Measurements from ENCODE around the gene RNFT2. TPM values are rescaled to one million over a fixed set of nuclear protein-coding genes. Genes with fewer than 3 reads are reported as not detected.
"Not testable (repeated sequence)": the region's sequence is repeated elsewhere in the genome, so short reads cannot be mapped to it uniquely, and the experiment has no call there.

The RNFT2 gene
- total RNA-seq, 2 donors from 2014 or later, result 0.32 to 4.7 TPM

DNA sequence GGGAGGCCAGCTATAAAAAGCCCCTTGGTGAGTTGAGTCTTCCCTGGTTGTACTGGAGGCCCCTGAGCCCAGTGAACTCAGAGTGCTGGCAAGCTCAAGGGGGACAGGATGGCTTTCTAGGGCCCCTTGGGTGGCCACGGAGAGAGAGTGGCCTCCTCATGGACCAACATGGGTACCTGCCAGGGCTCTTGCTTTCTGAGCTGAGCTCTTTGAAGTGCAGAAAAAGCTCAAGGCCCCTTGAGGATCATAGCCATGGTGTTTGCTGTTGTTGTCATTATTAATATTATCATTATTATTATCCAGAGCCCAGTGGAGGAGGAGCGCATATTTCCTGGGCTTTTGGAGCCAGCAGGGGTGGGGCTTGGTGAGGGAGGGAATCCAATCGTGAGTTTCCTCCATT is 6.7 kb downstream of the RNFT2 start:
- TF ChIP-seq POLR2A (IDR thresholded peaks at IDR 0.05), result no peak
- no peak for TF ChIP-seq CTCF (IDR thresholded peaks at IDR 0.05)
- TF ChIP-seq POLR2AphosphoS5 (IDR thresholded peaks at IDR 0.05), result no peak

GRCh38 chr12:116745554-116745953 is 7.4 kb downstream of the RNFT2 start:
- Histone ChIP-seq H3K9me3 (no peaks in the 10 kb centered on the region), H3K4me3 (no peak overlapping the region), H3K27me3 (replicated peaks; ENCODE audit: insufficient read depth) (no peaks in the 10 kb centered on the region), H3K27ac (no peak overlapping the region), H3K36me3 (no peaks in the 10 kb centered on the region), H3K4me1 (replicated peaks) (no peaks in the 10 kb centered on the region)
- DNase-seq (ENCODE audit: low spot score), result no peak
- intact Hi-C loops (cut with DNase I), result no loop called here
- TF ChIP-seq POLR2A (IDR thresholded peaks at IDR 0.05), result no peak
- TF ChIP-seq CTCF (IDR thresholded peaks at IDR 0.05), result no peak
- no peak for TF ChIP-seq POLR2AphosphoS5 (IDR thresholded peaks at IDR 0.05)
- WGBS, result 96% methylated on average over 4 of the region's 4 CpGs

More for the DNA sequence above, 6.7 kb downstream of the RNFT2 start:
- Histone ChIP-seq H3K4me3 (no peak overlapping the region), H3K27me3 (replicated peaks; ENCODE audit: insufficient read depth) (no peaks in the 10 kb centered on the region), H3K4me1 (replicated peaks) (no peaks in the 10 kb centered on the region), H3K27ac (no peak overlapping the region), H3K9me3 (no peaks in the 10 kb centered on the region), H3K36me3 (no peaks in the 10 kb centered on the region)
- 55% methylated on average over 3 of the region's 3 CpGs for WGBS
- intact Hi-C loops (cut with DNase I), result no loop called here
- DNase-seq (ENCODE audit: low spot score), result no peak

- intact Hi-C loops (cut with DNase I), result no loop called here
- H3K27me3 ChIP-seq (replicated peaks; ENCODE audit: insufficient read depth), result no peaks in the 10 kb centered on the region
- no peaks in the 10 kb centered on the region for H3K36me3 ChIP-seq
- no peaks in the 10 kb centered on the region for H3K4me1 ChIP-seq (replicated peaks)
- no peaks in the 10 kb centered on the region for H3K9me3 ChIP-seq
- no peak overlapping the region for H3K4me3 ChIP-seq
- TF ChIP-seq POLR2A (IDR thresholded peaks at IDR 0.05) (no peak), POLR2AphosphoS5 (IDR thresholded peaks at IDR 0.05) (no peak), CTCF (IDR thresholded peaks at IDR 0.05) (no peak)
- no peak overlapping the region for H3K27ac ChIP-seq
- DNase-seq (ENCODE audit: low spot score), result no peak
- 95% methylated on average over 26 of the region's 26 CpGs for WGBS
These were observed 11.8 kb downstream of the RNFT2 start for GRCh38 chr12:116749884-116750283.

DNA sequence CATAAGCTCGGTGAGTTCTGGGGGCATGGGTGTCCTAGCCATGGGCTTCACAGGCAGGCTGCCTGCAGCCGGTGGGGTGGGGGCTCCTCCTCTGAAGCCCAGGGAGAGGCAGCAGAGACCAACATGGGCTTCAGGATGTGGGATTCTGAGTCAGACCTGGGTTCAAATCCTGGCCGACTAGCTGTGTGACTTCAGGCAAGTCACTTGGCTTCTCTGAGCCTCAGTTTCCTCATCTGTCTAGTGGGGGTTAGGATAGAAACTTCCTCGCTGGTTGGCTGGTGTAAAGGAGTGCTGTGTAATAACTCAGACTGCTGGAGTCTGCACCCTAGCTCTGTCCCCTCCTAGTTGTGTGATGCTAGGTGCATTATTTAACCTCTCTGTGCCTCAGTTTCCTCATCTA is 12.2 kb downstream of the RNFT2 start:
- no peak for DNase-seq (ENCODE audit: low spot score)
- WGBS, result 93% methylated on average over 4 of the region's 4 CpGs
- intact Hi-C loops (cut with DNase I), result no loop called here
- H3K36me3 ChIP-seq, result no peaks in the 10 kb centered on the region
- H3K27me3 ChIP-seq (replicated peaks; ENCODE audit: insufficient read depth), result no peaks in the 10 kb centered on the region
- no peak overlapping the region for H3K27ac ChIP-seq
- H3K4me1 ChIP-seq (replicated peaks), result no peaks in the 10 kb centered on the region
- no peak overlapping the region for H3K4me3 ChIP-seq
- TF ChIP-seq POLR2AphosphoS5 (IDR thresholded peaks at IDR 0.05) (no peak), CTCF (IDR thresholded peaks at IDR 0.05) (no peak), POLR2A (IDR thresholded peaks at IDR 0.05) (no peak)
- H3K9me3 ChIP-seq, result no peaks in the 10 kb centered on the region

GRCh38 chr12:116754097-116754496 is 16.0 kb downstream of the RNFT2 start:
- H3K27me3 ChIP-seq (replicated peaks; ENCODE audit: insufficient read depth); H3K4me1 ChIP-seq (replicated peaks); H3K4me3 ChIP-seq; H3K36me3 ChIP-seq; intact Hi-C loops (cut with DNase I); H3K27ac ChIP-seq; H3K9me3 ChIP-seq; DNase-seq (ENCODE audit: low spot score): not testable (repeated sequence)
- WGBS, result 91% methylated on average over 5 of the region's 5 CpGs
